GM23248 (cell line): Measurements from ENCODE around the gene DUSP9.

Experiments
- EZH2 ChIP-seq: fragments of 200-600 bp; sonication (generic); IDR thresholded peaks from 2 replicates; pipeline ENCODE4 v1.6.1; 2018; ENCODE audit warnings: antibody characterized with exemption, mild to moderate bottlenecking; ENCODE audit not compliant: insufficient read depth, poor library complexity, severe bottlenecking
- EZH2phosphoT487 ChIP-seq: fragments of 200-600 bp; sonication (generic); IDR thresholded peaks from 2 replicates; pipeline ENCODE4 v1.6.1; 2018; ENCODE audit warnings: antibody characterized with exemption, moderate library complexity, mild to moderate bottlenecking, low read depth; ENCODE audit not compliant: insufficient read depth

- TF ChIP-seq EZH2phosphoT487: no peak
- TF ChIP-seq EZH2: no peak
Measured at GRCh38 chrX:153697924-153698865, 51.2 kb downstream of the DUSP9 start.
